SK-N-SH (cell line): ENCODE measurements around the gene CCDC24.

Experiments
- EP300 ChIP-seq, 2 experiments: IDR thresholded peaks; 2 replicates each; pipeline versions ENCODE4 v1.4.0 to v1.6.1; 2012; ENCODE audit warnings: borderline replicate concordance in 1 of 2, low read depth in 1 of 2, low read length in 1 of 2
- EZH2phosphoT487 ChIP-seq: fragments of 200-600 bp; sonication (generic); IDR thresholded peaks from 2 replicates; pipeline ENCODE4 v1.6.1; 2017; ENCODE audit warnings: low read depth, mixed run types, mild to moderate bottlenecking, antibody characterized with exemption, moderate library complexity, borderline replicate concordance
- FOSL2 ChIP-seq: IDR thresholded peaks from 2 replicates; pipeline ENCODE4 v1.4.0; 2012; ENCODE audit warnings: low read depth, mild to moderate bottlenecking, moderate library complexity, borderline replicate concordance
- NFIC ChIP-seq: IDR thresholded peaks from 2 replicates; pipeline ENCODE4 v1.4.0; 2012; ENCODE audit warnings: borderline replicate concordance
- NRF1 ChIP-seq: IDR thresholded peaks from 2 replicates; pipeline ENCODE4 v1.6.1; 2012; ENCODE audit warnings: low read depth, mild to moderate bottlenecking, low read length
- RAD21 ChIP-seq: IDR thresholded peaks from 2 replicates; pipeline ENCODE4 v1.6.1; 2012; ENCODE audit warnings: mild to moderate bottlenecking, low read length
- RFX5 ChIP-seq: IDR thresholded peaks from 2 replicates; pipeline ENCODE4 v1.6.1; 2012; ENCODE audit warnings: mild to moderate bottlenecking, improper control_type of control experiment, low read length
- TF ChIP-seq, protein P1 (sequence below): fragments of 200-600 bp; sonication (generic); IDR thresholded peaks from 2 replicates; pipeline ENCODE4 v1.6.1; 2017; ENCODE audit warnings: antibody characterized with exemption, mild to moderate bottlenecking, moderate library complexity
- TF ChIP-seq, protein P2 (sequence below): fragments of 150-350 bp; IDR thresholded peaks from 2 replicates; pipeline ENCODE4 v1.6.1; 2017; ENCODE audit warnings: antibody characterized with exemption, low read length, low read depth, borderline replicate concordance
- TF ChIP-seq, protein P3 (sequence below): IDR thresholded peaks from 2 replicates; pipeline ENCODE4 v1.6.1; 2012; ENCODE audit warnings: mild to moderate bottlenecking, low read depth, low read length, moderate library complexity

DNA sequence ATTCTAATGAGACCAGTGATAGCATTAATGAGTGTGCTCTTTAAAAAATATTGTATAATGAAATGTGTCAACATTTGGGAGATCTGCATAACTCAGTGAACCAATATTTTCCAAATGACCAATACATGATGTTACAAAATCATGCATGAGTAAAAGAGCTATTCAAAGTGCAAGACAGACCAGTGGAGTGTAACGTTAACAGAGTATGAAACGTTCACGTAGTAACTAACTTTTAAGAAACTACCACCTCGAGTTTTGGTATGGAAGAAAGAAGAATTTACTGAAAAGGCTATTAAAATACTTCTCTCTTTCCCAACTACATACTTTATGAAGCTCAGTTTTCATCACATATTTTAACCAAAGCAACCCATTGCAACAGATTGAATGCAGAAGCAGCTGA is 49.4 kb downstream of the CCDC24 start:
- TF ChIP-seq FOSL2 (no peak), EZH2phosphoT487 (no peak), RAD21 (no peak), EP300 (IDR thresholded peaks at IDR 0.05; ENCODE audit: borderline replicate concordance in 1 of 2, low read depth in 1 of 2, low read length in 1 of 2) (no peak), RFX5 (no peak), NRF1 (no peak), NFIC (no peak)
- TF ChIP-seq, protein P1, sequence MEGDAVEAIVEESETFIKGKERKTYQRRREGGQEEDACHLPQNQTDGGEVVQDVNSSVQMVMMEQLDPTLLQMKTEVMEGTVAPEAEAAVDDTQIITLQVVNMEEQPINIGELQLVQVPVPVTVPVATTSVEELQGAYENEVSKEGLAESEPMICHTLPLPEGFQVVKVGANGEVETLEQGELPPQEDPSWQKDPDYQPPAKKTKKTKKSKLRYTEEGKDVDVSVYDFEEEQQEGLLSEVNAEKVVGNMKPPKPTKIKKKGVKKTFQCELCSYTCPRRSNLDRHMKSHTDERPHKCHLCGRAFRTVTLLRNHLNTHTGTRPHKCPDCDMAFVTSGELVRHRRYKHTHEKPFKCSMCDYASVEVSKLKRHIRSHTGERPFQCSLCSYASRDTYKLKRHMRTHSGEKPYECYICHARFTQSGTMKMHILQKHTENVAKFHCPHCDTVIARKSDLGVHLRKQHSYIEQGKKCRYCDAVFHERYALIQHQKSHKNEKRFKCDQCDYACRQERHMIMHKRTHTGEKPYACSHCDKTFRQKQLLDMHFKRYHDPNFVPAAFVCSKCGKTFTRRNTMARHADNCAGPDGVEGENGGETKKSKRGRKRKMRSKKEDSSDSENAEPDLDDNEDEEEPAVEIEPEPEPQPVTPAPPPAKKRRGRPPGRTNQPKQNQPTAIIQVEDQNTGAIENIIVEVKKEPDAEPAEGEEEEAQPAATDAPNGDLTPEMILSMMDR, result no peak
- TF ChIP-seq, protein P2, sequence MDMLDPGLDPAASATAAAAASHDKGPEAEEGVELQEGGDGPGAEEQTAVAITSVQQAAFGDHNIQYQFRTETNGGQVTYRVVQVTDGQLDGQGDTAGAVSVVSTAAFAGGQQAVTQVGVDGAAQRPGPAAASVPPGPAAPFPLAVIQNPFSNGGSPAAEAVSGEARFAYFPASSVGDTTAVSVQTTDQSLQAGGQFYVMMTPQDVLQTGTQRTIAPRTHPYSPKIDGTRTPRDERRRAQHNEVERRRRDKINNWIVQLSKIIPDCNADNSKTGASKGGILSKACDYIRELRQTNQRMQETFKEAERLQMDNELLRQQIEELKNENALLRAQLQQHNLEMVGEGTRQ, result no peak
- TF ChIP-seq, protein P3, sequence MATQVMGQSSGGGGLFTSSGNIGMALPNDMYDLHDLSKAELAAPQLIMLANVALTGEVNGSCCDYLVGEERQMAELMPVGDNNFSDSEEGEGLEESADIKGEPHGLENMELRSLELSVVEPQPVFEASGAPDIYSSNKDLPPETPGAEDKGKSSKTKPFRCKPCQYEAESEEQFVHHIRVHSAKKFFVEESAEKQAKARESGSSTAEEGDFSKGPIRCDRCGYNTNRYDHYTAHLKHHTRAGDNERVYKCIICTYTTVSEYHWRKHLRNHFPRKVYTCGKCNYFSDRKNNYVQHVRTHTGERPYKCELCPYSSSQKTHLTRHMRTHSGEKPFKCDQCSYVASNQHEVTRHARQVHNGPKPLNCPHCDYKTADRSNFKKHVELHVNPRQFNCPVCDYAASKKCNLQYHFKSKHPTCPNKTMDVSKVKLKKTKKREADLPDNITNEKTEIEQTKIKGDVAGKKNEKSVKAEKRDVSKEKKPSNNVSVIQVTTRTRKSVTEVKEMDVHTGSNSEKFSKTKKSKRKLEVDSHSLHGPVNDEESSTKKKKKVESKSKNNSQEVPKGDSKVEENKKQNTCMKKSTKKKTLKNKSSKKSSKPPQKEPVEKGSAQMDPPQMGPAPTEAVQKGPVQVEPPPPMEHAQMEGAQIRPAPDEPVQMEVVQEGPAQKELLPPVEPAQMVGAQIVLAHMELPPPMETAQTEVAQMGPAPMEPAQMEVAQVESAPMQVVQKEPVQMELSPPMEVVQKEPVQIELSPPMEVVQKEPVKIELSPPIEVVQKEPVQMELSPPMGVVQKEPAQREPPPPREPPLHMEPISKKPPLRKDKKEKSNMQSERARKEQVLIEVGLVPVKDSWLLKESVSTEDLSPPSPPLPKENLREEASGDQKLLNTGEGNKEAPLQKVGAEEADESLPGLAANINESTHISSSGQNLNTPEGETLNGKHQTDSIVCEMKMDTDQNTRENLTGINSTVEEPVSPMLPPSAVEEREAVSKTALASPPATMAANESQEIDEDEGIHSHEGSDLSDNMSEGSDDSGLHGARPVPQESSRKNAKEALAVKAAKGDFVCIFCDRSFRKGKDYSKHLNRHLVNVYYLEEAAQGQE, result no peak
